22Rv1 (cell line): ENCODE measurements around the gene F13A1.

Experiments used
- ZFX ChIP-seq: fragments of 450-650 bp; IDR thresholded peaks from 2 replicates; pipeline ENCODE4 v1.6.1; 2017; ENCODE audit warnings: antibody characterized with exemption, borderline replicate concordance
- TF ChIP-seq, protein P1 (sequence below): fragments of 450-650 bp; IDR thresholded peaks from 2 replicates; pipeline ENCODE4 v1.5.1; 2017; ENCODE audit warnings: mild to moderate bottlenecking

DNA sequence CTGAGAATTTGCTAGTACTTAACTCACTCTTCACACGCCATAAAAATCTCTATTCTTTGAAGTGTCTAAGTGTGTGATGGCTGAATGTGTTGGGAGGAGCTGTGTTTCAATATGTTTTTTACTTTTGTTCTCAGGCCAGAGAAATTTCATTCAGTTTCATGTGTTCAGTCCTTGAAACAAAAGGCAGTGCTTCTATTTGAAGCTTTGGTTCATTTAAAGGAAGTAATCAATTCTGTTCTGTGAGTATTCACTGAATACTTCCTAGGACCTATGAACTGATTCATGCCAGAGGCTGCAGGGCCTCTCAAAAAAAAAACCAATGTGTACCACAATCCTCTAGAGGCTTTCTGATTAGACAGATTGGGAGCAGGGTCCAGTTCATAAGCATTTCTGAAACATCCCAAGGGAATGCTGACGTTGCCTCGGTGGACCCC, 12.4 kb upstream of the F13A1 start:
- TF ChIP-seq, protein P1, sequence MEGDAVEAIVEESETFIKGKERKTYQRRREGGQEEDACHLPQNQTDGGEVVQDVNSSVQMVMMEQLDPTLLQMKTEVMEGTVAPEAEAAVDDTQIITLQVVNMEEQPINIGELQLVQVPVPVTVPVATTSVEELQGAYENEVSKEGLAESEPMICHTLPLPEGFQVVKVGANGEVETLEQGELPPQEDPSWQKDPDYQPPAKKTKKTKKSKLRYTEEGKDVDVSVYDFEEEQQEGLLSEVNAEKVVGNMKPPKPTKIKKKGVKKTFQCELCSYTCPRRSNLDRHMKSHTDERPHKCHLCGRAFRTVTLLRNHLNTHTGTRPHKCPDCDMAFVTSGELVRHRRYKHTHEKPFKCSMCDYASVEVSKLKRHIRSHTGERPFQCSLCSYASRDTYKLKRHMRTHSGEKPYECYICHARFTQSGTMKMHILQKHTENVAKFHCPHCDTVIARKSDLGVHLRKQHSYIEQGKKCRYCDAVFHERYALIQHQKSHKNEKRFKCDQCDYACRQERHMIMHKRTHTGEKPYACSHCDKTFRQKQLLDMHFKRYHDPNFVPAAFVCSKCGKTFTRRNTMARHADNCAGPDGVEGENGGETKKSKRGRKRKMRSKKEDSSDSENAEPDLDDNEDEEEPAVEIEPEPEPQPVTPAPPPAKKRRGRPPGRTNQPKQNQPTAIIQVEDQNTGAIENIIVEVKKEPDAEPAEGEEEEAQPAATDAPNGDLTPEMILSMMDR: no peak
- no peak for TF ChIP-seq ZFX
